HepG2 (cell line): ENCODE data around the gene FOXA1. TPM values are rescaled to one million over a fixed set of nuclear protein-coding genes. Genes with fewer than 3 reads are reported as not detected.

ENCODE experiments used
- ATAC-seq: fragments of 200-7000 bp; cut with Tn5 transposase; 3 replicates; pipeline ENCODE4 v1.9.1; 2020; ENCODE audit warnings: mild to moderate bottlenecking, moderate library complexity
- BruUV-seq: library from RNA; stranded (reverse); fragments of 400-500 nt; replicated peaks from 2 replicates; lab custom pipeline; 2021; lab: Mats Ljungman, UMichigan
- CTCF ChIA-PET: fragments of 300-600 bp; formaldehyde crosslinking; extraction: SDS; loops from one replicate; lab custom pipeline; 2021; ENCODE audit warnings: low total read pairs, inconsistent platforms, low intra/inter-chr PET ratio; lab: Yijun Ruan, JAX
- POLR2A ChIA-PET: fragments of 350-600 bp; sonication (Branson Sonifier 250); formaldehyde crosslinking; loops from one replicate; lab custom pipeline; 2020; ENCODE audit warnings: antibody characterized with exemption, inconsistent platforms; lab: Yijun Ruan, JAX
- DNase-seq: peaks from one replicate; pipeline ENCODE4 v3.0.0-alpha.2; 2015; ENCODE audit warnings: low spot score
- FAIRE-seq: peaks from 3 replicates; lab custom pipeline; 2011; peaks lifted over from hg19 to GRCh38; lab: Jason Lieb, UNC
- H2AFZ ChIP-seq: one replicate; pipeline ENCODE4 v1.6.1; 2011; ENCODE audit warnings: low read length, inconsistent platforms
- H3K27ac ChIP-seq: fragments of 300-600 bp; 3 replicates; pipeline ENCODE4 v1.8.0; 2011; ENCODE audit warnings: mixed run types, mild to moderate bottlenecking, mixed read lengths, low read length, inconsistent platforms; ENCODE audit not compliant: insufficient read depth; ENCODE audit errors: extremely low read length
- H3K27me3 ChIP-seq, 2 experiments: fragments of 200-600 bp in 1 of 2; 2 replicates in 1 of 2; 3 replicates in 1 of 2; pipeline versions ENCODE4 v1.6.0 to v1.8.0; 2011; ENCODE audit warnings: low read length in 2 of 2, mild to moderate bottlenecking in 2 of 2, moderate library complexity in 2 of 2, inconsistent platforms in 1 of 2; ENCODE audit not compliant: insufficient read depth in 2 of 2, control insufficient read depth in 1 of 2
- H3K36me3 ChIP-seq, 2 experiments: fragments of 200-600 bp in 1 of 2; replicated peaks in 1 of 2; 2 replicates in 1 of 2; 3 replicates in 1 of 2; pipeline versions ENCODE4 v1.5.1 to v1.8.0; 2011; ENCODE audit warnings: low read length in 2 of 2, inconsistent platforms in 1 of 2; ENCODE audit not compliant: insufficient read depth in 2 of 2, control insufficient read depth in 1 of 2
- H3K4me1 ChIP-seq: 2 replicates; pipeline ENCODE4 v1.5.1; 2012; ENCODE audit warnings: low read length, inconsistent platforms; ENCODE audit not compliant: insufficient read depth
- H3K4me2 ChIP-seq: 2 replicates; pipeline ENCODE4 v1.6.0; 2011; ENCODE audit warnings: low read depth, low read length, inconsistent platforms
- H3K4me3 ChIP-seq, 3 experiments: fragments of 200-600 bp in 1 of 3; sonication (generic), shearing (Covaris generic) in 1 of 3; replicated peaks in 1 of 3; 2 replicates each; pipeline ENCODE4 v1.5.1; 2011 to 2016; ENCODE audit warnings: low read length in 3 of 3, inconsistent platforms in 2 of 3, low read depth in 2 of 3, mild to moderate bottlenecking in 2 of 3, control low read depth in 1 of 3, mixed read lengths in 1 of 3; ENCODE audit not compliant: insufficient read depth in 1 of 3
- H3K79me2 ChIP-seq: one replicate; pipeline ENCODE4 v1.6.1; 2011; ENCODE audit warnings: low read length, inconsistent platforms; ENCODE audit not compliant: insufficient read depth
- H3K9ac ChIP-seq: 2 replicates; pipeline ENCODE4 v1.6.0; 2011; ENCODE audit warnings: mild to moderate bottlenecking, low read depth, low read length, inconsistent platforms; ENCODE audit not compliant: insufficient read depth
- H3K9me3 ChIP-seq: 2 replicates; pipeline ENCODE4 v1.5.1; 2012; ENCODE audit warnings: mild to moderate bottlenecking, low read length
- H4K20me1 ChIP-seq: 2 replicates; pipeline ENCODE4 v1.6.0; 2011; ENCODE audit warnings: inconsistent platforms, mild to moderate bottlenecking, low read length, moderate library complexity; ENCODE audit not compliant: insufficient read depth
- CREB1 ChIP-seq, 2 experiments: fragments of 450-650 bp in 1 of 2; IDR thresholded peaks; 2 replicates each; pipeline ENCODE4 v1.6.1; 2016 to 2017; ENCODE audit warnings: control low read depth in 1 of 2, mild to moderate bottlenecking in 1 of 2, missing compliant biosample characterization in 1 of 2, missing genetic modification characterization in 1 of 2
- RORA ChIP-seq: sonication (generic); formaldehyde crosslinking; IDR thresholded peaks from 2 replicates; pipeline ENCODE4 v1.5.0; 2020; ENCODE audit warnings: mild to moderate bottlenecking, missing genetic modification reagents, moderate library complexity
- TOE1 ChIP-seq: sonication (generic); formaldehyde crosslinking; IDR thresholded peaks from 2 replicates; pipeline ENCODE4 v1.4.0; 2020; ENCODE audit warnings: mild to moderate bottlenecking, missing genetic modification reagents
- ZFYVE20 ChIP-seq: sonication (generic); formaldehyde crosslinking; IDR thresholded peaks from 2 replicates; pipeline ENCODE4 v1.8.0; 2023; ENCODE audit warnings: low read depth, mild to moderate bottlenecking, moderate library complexity, missing genetic modification reagents, borderline replicate concordance
- WGBS: methylation state at CpG from one replicate; pipeline ENCODE4 v1.1.6; 2017; ENCODE audit warnings: low lambda C conversion rate; 5-methylcytosine and 5-hydroxymethylcytosine counted together
- in situ Hi-C: cut with HindIII; loops from 2 replicates; pipeline ENCODE4 v1.10.0; 2017; ENCODE audit warnings: low pct_unique_long_range_greater_than_20kb; ENCODE audit not compliant: extremely low pct_ligation_motif_present
- intact Hi-C: fragments of 100-400 bp; cut with micrococcal nuclease; formaldehyde crosslinking; loops from one replicate; pipeline ENCODE4 v1.10.0; 2022; ENCODE audit not compliant: unreplicated experiment
- polyA plus RNA-seq, 8 experiments: library from polyadenylated mRNA; depleted of rRNA in 3 of 8; stranded (reverse) in 7 of 8; unstranded in 1 of 8; fragments of >200 nt; fragmentation: Illumina TruSeq in 4 of 8; extraction: Trizol in 4 of 8; gene quantifications; 2 replicates each; pipeline versions ENCODE4 v1.2.1 to v1.2.3, GENCODE V29; 2011 to 2016; ENCODE audit warnings: low read depth in 4 of 8, missing spikeins in 1 of 8, mixed read lengths in 1 of 8; ENCODE audit not compliant: insufficient read depth in 1 of 8
- total RNA-seq, 5 experiments: library from RNA; depleted of rRNA; stranded (reverse); fragments of >200 nt; fragmentation: Illumina TruSeq; extraction: Trizol; gene quantifications; 2 replicates each; pipeline ENCODE4 v1.2.3, GENCODE V29; 2016; ENCODE audit warnings: low read depth in 1 of 5
- TF ChIP-seq, protein P1 (sequence below): sonication (generic); formaldehyde crosslinking; IDR thresholded peaks from 2 replicates; pipeline ENCODE4 v1.5.1; 2020; ENCODE audit warnings: mild to moderate bottlenecking, missing genetic modification reagents, moderate library complexity
- TF ChIP-seq, protein P2 (sequence below): sonication (generic); formaldehyde crosslinking; IDR thresholded peaks from 2 replicates; pipeline ENCODE4 v1.5.0; 2020; ENCODE audit warnings: mild to moderate bottlenecking, missing genetic modification reagents
- TF ChIP-seq, protein P3 (sequence below): IDR thresholded peaks from 2 replicates; pipeline ENCODE4 v1.6.1; 2016; ENCODE audit warnings: low read depth, missing genetic modification reagents, missing compliant biosample characterization
- TF ChIP-seq, protein P4 (sequence below): sonication (generic); formaldehyde crosslinking; IDR thresholded peaks from 2 replicates; pipeline ENCODE4 v1.4.0; 2020; ENCODE audit warnings: missing genetic modification reagents

FOXA1 gene
- total and polyA plus RNA-seq, 2 of the 13 experiments (the other 11 are each of a cell fraction or from before 2014, with no cell fraction given) = 43.4 to 58.6 TPM

DNA sequence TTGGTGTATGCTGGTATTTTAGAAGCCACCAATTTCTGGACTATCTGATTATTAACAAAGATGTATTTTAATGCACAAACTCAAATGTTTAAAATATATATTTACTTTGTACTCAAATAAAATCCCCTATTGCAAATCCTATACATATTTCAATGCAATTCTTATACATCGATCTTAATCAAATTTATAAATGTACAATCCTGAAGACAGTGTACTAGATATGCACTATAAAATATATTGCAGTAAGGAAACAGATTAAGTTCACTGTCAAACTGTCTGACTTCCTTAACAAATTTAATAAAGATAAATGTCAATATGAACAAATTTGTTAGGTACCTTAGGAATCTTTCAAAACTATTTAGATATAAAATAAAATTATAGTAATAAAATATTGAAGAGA is 43.9 kb downstream of the FOXA1 start (continued):
- TF ChIP-seq, protein P1, sequence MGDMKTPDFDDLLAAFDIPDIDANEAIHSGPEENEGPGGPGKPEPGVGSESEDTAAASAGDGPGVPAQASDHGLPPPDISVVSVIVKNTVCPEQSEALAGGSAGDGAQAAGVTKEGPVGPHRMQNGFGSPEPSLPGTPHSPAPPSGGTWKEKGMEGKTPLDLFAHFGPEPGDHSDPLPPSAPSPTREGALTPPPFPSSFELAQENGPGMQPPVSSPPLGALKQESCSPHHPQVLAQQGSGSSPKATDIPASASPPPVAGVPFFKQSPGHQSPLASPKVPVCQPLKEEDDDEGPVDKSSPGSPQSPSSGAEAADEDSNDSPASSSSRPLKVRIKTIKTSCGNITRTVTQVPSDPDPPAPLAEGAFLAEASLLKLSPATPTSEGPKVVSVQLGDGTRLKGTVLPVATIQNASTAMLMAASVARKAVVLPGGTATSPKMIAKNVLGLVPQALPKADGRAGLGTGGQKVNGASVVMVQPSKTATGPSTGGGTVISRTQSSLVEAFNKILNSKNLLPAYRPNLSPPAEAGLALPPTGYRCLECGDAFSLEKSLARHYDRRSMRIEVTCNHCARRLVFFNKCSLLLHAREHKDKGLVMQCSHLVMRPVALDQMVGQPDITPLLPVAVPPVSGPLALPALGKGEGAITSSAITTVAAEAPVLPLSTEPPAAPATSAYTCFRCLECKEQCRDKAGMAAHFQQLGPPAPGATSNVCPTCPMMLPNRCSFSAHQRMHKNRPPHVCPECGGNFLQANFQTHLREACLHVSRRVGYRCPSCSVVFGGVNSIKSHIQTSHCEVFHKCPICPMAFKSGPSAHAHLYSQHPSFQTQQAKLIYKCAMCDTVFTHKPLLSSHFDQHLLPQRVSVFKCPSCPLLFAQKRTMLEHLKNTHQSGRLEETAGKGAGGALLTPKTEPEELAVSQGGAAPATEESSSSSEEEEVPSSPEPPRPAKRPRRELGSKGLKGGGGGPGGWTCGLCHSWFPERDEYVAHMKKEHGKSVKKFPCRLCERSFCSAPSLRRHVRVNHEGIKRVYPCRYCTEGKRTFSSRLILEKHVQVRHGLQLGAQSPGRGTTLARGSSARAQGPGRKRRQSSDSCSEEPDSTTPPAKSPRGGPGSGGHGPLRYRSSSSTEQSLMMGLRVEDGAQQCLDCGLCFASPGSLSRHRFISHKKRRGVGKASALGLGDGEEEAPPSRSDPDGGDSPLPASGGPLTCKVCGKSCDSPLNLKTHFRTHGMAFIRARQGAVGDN = no peak

DNA sequence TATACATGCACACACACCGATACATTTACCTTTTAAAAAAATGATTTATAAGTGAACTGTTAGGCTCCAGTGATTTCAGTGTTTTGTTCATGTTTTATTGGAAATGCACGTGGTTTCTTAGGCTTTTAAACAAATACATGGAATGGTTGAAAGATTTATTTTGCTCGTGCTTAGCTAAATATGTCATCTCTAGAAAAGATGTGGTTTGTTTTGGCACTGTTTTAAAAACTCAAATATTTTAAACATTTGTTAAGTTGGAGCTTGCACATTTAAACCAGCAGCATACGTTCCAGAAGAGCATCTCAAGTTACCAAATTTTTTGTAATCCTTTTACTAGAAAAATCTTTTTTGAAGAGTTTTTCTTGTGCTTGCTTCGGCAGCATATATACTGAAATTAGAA is 44.5 kb downstream of the FOXA1 start:
- intact Hi-C loops (no loop called here), in situ Hi-C loops (no loop called here)
- FAIRE-seq = no peak
- POLR2A ChIA-PET = no interaction called here
- H3K27me3 ChIP-seq = no peaks in the 10 kb centered on the region
- peaks cover 39% of the 10 kb centered on the region for H3K4me1 ChIP-seq
- H3K9me3 ChIP-seq = peaks cover 12% of the 10 kb centered on the region
- no peaks in the 10 kb centered on the region for H3K36me3 ChIP-seq
- H3K4me3 ChIP-seq = no peak overlapping the region
- BruUV-seq = no TSS peak
- no peaks in the 10 kb centered on the region for H3K79me2 ChIP-seq
- H2AFZ ChIP-seq = no peak overlapping the region
- H3K27ac ChIP-seq = no peak overlapping the region
- no peak overlapping the region for H3K9ac ChIP-seq
- no peak for DNase-seq
- ATAC-seq = no peak
- H3K4me2 ChIP-seq = no peak overlapping the region
- CTCF ChIA-PET = interaction anchor here (0.6 kb wide), 1 partner anchor 24 kb away, joined by 3 read pairs; no protein-coding TSS in a partner anchor
- WGBS = 73% methylated on average over 5 of the region's 5 CpGs
- H4K20me1 ChIP-seq = no peaks in the 10 kb centered on the region
- TF ChIP-seq, protein P2, sequence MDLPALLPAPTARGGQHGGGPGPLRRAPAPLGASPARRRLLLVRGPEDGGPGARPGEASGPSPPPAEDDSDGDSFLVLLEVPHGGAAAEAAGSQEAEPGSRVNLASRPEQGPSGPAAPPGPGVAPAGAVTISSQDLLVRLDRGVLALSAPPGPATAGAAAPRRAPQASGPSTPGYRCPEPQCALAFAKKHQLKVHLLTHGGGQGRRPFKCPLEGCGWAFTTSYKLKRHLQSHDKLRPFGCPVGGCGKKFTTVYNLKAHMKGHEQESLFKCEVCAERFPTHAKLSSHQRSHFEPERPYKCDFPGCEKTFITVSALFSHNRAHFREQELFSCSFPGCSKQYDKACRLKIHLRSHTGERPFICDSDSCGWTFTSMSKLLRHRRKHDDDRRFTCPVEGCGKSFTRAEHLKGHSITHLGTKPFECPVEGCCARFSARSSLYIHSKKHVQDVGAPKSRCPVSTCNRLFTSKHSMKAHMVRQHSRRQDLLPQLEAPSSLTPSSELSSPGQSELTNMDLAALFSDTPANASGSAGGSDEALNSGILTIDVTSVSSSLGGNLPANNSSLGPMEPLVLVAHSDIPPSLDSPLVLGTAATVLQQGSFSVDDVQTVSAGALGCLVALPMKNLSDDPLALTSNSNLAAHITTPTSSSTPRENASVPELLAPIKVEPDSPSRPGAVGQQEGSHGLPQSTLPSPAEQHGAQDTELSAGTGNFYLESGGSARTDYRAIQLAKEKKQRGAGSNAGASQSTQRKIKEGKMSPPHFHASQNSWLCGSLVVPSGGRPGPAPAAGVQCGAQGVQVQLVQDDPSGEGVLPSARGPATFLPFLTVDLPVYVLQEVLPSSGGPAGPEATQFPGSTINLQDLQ = no peak
- TF ChIP-seq, protein P3, sequence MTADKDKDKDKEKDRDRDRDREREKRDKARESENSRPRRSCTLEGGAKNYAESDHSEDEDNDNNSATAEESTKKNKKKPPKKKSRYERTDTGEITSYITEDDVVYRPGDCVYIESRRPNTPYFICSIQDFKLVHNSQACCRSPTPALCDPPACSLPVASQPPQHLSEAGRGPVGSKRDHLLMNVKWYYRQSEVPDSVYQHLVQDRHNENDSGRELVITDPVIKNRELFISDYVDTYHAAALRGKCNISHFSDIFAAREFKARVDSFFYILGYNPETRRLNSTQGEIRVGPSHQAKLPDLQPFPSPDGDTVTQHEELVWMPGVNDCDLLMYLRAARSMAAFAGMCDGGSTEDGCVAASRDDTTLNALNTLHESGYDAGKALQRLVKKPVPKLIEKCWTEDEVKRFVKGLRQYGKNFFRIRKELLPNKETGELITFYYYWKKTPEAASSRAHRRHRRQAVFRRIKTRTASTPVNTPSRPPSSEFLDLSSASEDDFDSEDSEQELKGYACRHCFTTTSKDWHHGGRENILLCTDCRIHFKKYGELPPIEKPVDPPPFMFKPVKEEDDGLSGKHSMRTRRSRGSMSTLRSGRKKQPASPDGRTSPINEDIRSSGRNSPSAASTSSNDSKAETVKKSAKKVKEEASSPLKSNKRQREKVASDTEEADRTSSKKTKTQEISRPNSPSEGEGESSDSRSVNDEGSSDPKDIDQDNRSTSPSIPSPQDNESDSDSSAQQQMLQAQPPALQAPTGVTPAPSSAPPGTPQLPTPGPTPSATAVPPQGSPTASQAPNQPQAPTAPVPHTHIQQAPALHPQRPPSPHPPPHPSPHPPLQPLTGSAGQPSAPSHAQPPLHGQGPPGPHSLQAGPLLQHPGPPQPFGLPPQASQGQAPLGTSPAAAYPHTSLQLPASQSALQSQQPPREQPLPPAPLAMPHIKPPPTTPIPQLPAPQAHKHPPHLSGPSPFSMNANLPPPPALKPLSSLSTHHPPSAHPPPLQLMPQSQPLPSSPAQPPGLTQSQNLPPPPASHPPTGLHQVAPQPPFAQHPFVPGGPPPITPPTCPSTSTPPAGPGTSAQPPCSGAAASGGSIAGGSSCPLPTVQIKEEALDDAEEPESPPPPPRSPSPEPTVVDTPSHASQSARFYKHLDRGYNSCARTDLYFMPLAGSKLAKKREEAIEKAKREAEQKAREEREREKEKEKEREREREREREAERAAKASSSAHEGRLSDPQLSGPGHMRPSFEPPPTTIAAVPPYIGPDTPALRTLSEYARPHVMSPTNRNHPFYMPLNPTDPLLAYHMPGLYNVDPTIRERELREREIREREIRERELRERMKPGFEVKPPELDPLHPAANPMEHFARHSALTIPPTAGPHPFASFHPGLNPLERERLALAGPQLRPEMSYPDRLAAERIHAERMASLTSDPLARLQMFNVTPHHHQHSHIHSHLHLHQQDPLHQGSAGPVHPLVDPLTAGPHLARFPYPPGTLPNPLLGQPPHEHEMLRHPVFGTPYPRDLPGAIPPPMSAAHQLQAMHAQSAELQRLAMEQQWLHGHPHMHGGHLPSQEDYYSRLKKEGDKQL (CRISPR knock-in tag) = no peak
- TF ChIP-seq RORA (CRISPR knock-in tag) = no peak
- TF ChIP-seq ZFYVE20 (CRISPR knock-in tag) = no peak
- TF ChIP-seq, protein P4, sequence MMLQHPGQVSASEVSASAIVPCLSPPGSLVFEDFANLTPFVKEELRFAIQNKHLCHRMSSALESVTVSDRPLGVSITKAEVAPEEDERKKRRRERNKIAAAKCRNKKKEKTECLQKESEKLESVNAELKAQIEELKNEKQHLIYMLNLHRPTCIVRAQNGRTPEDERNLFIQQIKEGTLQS = no peak
- no peak for TF ChIP-seq TOE1 (CRISPR knock-in tag)
- no peak for TF ChIP-seq CREB1 (IDR thresholded peaks at IDR 0.05)
- TF ChIP-seq CREB1 (CRISPR knock-in tag; IDR thresholded peaks at IDR 0.05) = no peak
